ENCODE data around the gene PNMA1. TPM values are rescaled to one million over a fixed set of nuclear protein-coding genes. Genes with fewer than 3 reads are reported as not detected.

PNMA1 gene, protein sequence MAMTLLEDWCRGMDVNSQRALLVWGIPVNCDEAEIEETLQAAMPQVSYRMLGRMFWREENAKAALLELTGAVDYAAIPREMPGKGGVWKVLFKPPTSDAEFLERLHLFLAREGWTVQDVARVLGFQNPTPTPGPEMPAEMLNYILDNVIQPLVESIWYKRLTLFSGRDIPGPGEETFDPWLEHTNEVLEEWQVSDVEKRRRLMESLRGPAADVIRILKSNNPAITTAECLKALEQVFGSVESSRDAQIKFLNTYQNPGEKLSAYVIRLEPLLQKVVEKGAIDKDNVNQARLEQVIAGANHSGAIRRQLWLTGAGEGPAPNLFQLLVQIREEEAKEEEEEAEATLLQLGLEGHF
- 12.9 and 14.0 TPM in 2 replicates for total RNA-seq (2014; rRNA removed; shearing (Covaris generic))

DNA sequence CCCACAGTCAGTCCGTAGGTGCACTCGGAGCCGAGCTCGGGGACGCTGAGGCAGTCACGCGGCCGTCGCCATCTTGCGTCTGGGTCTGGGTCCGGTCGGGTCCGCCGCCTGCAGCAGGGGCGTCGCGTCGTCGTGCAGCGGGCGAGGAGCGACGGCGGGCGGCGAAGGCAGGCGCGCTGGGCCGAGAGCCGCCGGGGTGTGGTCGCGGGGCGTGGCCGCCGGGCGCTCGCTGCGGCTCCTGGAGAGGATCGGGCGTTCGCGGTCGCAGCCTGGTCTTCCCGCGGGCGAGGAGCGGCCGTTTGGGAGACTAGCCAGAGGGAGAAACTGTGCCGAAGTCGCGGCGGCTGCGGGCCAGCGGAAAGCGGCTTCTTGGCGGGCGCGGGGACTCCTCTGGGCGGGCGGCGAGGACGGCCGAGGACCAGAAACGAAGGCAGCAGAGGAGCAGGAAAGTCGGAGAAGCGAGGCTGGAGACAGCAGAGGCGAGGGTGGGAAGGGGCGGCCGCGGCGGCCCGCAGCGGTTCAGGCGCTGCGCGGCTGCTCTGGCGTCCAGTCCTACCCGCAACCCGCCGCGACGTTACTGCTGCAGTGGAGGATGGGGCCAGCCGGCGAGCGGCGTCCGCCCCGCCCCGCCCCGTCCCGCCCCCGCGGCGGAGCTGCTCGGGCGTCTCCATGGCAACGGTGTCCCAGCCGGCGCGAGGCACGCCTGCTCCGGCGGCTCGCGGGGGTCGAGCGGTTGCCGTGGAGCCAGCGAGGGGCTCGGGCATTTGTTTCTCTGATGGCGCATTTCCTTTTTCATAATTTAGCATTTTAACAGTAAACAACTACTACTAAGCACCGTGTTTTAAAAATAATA is at the start of gene PNMA1:
TSS of gene PNMA1 (minus strand) at position 582 of the 853 bp plus-strand sequence. CDS start 745 bp downstream, outside the sequence.
- DNase-seq (ENCODE audit: low spot score): peak; percentile 77

DNA sequence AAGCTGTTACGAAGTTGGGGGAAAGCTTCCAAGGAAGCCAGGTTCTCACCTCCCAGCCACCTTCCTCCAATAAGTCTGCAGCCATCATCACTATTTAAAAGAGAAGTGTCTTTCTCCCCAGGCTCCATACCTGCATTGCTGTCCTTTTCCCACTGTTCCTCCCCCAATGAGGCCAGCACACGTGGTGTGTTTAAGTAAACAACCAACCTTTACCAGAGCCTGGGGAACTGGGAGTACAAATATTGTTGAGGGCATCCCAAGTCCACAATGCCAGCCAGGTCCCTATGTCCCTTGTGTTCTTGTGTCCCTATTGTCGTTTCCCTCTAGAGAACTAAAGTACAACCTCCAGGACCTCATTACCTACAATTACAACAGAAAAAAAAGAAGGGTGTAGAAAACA is 49.2 kb upstream of the PNMA1 start:
- no peak for DNase-seq (ENCODE audit: low spot score)

DNA sequence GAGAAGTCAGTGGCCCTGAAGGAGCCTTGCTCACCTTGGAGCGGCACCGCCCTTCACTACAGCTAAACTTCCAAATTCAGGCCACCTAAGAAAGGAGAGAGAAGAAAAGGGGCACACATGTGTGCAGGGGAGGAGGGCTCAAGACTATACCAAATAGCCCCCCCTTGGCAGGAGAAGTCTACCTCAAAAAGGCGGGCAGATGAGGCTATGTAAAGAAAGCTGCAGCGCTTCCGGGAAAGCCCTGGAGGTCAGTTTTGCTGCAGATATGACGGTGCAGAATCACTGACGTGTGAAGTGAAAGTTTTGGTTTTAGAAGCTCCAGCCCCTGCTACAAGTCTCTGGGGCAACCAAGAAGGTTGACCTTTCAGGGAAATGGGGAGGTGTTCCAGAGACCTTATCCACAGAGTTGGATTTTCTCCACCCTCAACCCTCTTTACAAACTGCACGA is 48.2 kb upstream of the PNMA1 start:
- no peak for DNase-seq (ENCODE audit: low spot score)

DNA sequence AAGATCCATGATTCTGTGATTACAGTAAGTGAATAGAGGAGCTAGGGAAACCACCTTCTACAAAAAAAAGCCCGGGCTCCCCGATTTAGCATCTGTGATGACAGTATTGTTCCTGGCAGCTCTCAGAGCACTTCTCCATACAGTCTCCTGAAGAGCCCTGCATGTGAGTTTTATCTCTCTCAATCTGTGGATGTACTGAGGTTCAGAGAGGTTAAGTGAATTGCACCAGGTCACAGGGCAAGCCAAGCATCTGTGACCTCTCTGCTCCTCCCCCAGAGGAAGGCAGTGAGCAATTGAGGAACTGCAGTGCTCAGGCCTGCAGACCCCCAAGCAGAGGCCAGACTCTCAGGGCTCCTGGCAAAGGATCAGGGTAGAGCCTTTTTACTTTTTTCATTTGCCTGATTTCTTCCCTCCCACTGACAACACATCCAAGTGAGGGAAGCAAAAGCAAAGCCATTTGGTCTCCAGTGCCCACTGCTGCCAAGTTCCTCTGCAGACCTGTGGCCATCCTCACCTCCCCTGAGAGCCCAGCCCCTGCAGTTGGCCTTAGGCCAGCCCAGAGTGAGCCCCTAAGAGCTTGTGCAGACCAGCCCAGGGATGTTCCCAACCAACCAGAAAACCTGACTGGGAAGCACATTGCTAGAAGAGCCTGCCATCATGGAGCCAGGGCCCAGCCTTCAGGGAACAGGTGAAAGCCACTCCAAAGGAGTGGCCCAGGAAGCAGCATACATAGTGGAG is 47.6 kb upstream of the PNMA1 start:
- no peak for DNase-seq (ENCODE audit: low spot score)

DNA sequence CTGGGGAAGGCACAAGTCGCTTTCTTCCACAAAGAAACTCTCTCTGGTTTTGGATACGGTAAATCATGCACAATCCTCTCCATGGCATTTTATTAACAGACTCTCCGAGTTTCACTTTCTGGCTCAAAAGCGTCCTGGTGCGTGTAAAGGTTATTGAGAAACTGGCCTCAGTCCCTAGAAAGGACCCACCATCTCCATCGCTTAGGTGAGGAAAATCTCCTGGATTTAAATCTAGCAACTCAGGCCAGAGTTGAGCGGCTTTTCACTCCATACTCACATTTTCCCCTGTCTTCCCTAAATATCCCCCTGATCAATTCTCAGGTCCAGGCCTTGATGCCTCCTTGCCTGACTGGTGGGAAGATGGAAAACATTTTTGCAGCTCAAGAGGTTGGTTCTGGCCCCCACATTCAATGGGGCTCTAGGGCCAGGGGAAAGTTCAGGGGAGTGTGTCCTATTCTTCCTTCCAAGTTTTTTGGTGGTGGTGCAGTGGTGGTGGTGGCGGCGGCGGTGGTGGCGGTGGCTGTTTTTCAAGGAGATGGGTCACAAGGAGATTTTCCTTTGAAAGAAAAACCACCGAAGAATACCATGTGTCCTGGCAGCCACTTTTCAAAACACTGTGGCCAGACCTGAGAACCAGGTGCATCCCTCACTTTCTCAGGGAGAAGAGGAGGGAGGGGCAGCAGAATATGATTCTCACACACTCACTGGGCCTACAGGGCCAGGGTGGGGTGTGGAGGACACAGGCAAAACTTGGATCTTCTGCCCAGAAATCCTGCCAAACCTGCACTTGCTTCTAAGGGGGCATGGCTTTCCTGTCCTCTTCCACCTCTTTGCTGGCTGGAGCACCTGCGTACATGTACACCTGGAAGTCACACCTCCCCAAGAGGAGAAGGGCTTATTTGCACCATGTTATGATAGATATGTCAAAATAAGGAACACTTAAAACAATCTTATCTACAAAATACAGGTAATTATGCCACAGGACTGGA is 46.7 kb upstream of the PNMA1 start:
- DNase-seq (ENCODE audit: low spot score): no peak

- DNase-seq (ENCODE audit: low spot score): peak; percentile 97
Observed at GRCh38 chr14:73759714-73760597, 45.8 kb upstream of the PNMA1 start.

DNA sequence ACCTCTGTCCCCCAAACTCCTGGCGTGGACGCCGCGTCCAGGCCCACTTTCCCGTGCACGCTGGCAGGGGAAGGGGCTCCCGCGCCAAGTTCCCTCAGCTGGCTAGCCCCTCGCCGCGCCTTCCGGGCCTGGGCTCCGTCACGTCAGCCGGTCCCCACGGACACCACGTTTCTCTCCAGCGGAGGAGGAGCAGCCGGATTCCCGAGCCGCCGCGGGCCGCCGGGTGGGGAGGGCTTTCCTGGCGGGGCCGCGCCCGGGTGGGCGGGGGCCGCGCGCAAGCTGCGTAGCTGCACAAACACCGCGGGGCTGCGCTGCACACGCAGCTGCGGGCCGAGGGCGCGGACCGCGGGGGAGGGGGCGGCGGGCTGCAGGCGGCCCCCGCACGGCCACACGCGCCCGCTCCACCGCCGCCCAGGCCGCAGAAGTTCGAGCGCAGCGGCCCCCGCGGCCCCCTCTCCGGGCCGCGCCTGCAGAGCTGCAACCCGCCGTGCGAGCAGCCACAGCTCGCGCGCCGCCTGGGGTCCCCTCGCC is 45.1 kb upstream of the PNMA1 start:
- no peak for DNase-seq (ENCODE audit: low spot score)

DNA sequence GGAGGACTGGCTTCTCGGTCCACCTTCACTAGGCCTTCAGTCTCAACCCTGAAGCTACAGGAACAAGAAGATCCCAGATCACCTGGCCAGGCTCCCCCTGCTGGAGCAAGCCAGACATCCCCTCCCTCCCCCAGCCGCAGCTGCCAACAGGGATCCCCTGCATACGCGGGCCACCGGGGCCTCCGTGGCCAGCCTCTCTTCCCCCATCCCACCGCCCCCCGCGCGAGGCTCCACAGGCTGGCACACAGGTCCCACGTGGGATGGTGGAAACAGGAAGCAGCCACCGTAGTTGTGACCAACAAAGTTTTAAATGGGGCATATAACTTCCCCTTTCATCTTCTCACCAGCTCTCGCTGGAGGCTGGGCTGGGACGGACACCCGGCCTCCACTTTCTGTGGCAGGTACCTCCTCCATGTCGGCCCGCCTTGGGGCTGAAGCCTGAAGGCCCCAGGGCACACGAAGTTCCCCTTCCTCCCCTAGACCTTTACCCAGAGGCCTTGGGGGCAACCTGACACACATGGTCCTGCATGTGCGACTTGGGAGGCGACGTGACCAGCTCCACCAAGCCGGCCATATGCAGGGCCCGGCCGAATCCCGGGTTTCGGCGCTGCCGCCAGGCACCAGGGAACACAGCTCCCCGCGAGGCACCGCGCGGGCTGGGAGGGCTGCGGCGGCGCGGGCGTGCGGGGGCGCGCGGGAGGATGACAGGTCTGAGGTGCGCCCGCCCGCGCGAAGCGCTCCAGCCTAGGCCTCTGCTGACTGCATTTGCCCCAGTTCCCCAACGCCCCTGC is 44.4 kb upstream of the PNMA1 start:
- peak; percentile 67 for DNase-seq (ENCODE audit: low spot score)

DNA sequence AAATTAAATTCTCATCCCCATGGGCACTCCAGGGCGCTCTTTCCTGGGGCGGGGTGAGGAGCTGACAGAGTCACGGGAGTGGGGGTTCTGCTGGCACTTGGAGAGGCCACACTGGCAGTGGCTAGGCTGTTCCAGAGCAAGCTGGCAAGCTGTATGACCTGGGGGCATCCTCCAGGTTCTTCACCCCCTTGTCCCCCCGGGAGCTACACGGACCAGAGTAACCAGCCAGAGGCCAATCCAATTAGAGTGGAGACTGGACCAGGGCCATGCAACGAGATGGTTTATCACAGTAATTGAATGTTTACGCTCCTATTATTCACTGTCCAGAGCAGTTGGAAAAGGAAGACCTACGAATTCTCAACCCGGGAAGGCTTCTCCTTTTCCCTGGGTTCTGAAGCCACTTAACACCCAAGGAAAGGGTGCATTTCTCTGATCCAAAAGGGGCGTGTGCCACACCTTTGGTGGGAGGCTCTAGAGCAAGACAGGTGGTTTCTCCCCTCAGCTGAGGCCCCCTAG is 43.8 kb upstream of the PNMA1 start:
- no peak for DNase-seq (ENCODE audit: low spot score)

- no peak for DNase-seq (ENCODE audit: low spot score)
Observed at GRCh38 chr14:73757381-73757780, 43.2 kb upstream of the PNMA1 start.

DNA sequence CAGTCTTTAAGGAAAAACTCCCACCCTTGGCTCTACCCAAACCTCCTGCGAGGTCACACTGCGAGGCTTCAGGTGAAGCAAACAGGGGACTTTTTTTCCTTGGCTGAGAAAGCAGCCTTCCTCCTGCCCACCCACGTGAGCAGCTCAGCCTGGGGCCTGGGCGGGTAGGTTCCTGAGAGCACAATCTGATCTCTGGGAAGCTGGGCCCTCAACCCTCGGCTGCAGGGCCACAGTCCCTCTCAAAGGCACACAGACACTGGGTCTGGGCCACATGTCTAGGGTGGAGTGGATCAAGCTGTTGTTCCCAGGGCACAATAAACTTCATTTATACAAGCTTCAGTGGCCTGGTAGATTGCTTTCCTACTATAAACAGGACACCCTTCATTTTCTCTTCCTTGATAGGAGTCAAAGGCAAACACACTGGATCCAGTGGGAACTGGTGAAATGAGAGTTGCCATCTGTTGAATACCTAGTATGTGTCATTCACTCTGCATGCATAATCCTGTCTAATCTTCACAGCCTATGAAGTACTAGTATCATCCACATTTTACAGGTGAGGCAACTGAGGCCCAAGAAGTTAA is 41.3 kb upstream of the PNMA1 start:
- no peak for DNase-seq (ENCODE audit: low spot score)

DNA sequence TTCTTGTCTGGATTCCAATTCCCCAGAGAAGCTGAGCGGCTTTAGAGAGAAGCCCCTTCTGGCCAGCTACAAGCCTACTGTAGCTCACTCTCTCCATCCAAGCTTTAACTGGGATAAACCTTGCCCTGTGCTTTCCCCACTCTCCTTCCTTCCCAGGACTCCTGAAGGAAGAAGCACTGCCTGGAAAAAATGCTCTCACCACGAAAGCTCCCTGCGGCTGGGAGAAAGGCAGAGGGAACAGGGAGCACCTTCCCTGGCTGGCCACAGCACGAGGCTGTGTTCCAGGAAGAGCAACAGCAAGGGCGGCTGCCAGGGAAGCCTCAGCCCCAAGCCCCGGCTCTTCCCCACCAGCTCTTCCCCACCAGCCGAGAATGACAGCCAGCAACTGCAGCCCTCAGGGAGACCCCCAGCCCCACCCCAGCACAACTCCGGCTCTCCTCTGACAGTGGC is 40.8 kb upstream of the PNMA1 start:
- no peak for DNase-seq (ENCODE audit: low spot score)

- DNase-seq (ENCODE audit: low spot score): peak; percentile 57
Observed at GRCh38 chr14:73753887-73754795, 40.0 kb upstream of the PNMA1 start.

DNA sequence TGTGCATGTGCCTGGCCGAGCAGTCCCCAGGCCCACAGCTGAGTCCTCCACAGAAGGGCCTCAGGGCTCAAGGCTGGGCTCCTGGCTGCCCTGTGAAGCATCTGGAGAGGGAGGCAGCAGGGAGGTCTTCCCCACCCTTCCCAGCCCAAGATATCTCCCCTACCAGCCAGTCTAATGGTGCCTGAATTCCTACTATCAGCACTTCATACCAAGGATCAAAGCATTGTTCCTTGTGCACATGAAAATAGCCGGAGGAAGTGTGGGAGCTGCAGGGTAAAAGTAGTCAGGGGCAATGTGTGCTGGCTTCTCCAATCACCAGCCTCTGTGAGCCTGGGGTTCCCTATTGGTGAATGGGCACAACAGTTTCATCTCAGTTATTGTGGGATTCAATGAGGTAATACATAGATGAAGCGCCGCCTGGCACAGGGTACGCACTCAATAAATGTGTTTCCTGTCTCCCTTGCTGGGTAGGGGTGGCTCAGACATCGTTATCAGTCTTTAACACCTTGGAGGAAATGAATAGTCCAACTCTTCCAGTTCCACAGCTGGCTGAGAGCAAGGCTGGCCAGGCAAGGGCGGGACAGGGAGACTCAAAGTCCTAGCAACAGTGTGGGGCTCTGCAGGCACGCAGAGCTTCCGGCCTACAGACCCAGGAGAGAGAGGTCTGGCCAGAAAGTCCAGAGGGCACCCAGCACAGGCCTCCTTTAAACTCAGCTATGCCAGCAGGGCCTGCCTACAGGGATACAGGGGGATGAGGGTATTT is 39.1 kb upstream of the PNMA1 start:
- no peak for DNase-seq (ENCODE audit: low spot score)

- DNase-seq (ENCODE audit: low spot score): peak; percentile 87
Observed at GRCh38 chr14:73752297-73752992, 38.3 kb upstream of the PNMA1 start.
